Measurements from ENCODE around the gene PSME3. TPM values are rescaled to one million over a fixed set of nuclear protein-coding genes. Genes with fewer than 3 reads are reported as not detected.
"Not testable (repeated sequence)": the region's sequence is repeated elsewhere in the genome, so short reads cannot be mapped to it uniquely, and the experiment has no call there.

Gene PSME3
- total RNA-seq, 2 experiments from 2014 or later, result 226 to 244 TPM

- POLR2A ChIA-PET, result no interaction called here
- CTCF ChIA-PET, result no interaction called here
Measured at GRCh38 chr17:42866631-42867575, 33.7 kb downstream of the PSME3 start.

GRCh38 chr17:42867694-42868261, 34.6 kb downstream of the PSME3 start:
- POLR2A ChIA-PET, CTCF ChIA-PET: not testable (repeated sequence)

GRCh38 chr17:42868338-42868737, 35.1 kb downstream of the PSME3 start:
- CTCF ChIA-PET, result no interaction called here
- POLR2A ChIA-PET, result no interaction called here

GRCh38 chr17:42871647-42872046, 38.5 kb downstream of the PSME3 start:
- POLR2A ChIA-PET, result no interaction called here

GRCh38 chr17:42872251-42872965, 39.2 kb downstream of the PSME3 start:
- ChIA-PET CTCF (no interaction called here), POLR2A (no interaction called here)

More at GRCh38 chr17:42871647-42872046, 38.5 kb downstream of the PSME3 start:
- CTCF ChIA-PET, result no interaction called here

GRCh38 chr17:42873315-42873714, 40.1 kb downstream of the PSME3 start:
- POLR2A ChIA-PET, result no interaction called here
- CTCF ChIA-PET, result interaction anchor here (0.7 kb wide), 1 partner anchor 114 kb away, joined by 3 read pairs; no protein-coding TSS in a partner anchor

- POLR2A ChIA-PET, result not testable (repeated sequence)
- CTCF ChIA-PET, result interaction anchor here (0.7 kb wide), 1 partner anchor 113 kb away, joined by 3 read pairs; no protein-coding TSS in a partner anchor
Measured at GRCh38 chr17:42873932-42874695, 40.9 kb downstream of the PSME3 start.

GRCh38 chr17:42877037-42877436, 43.8 kb downstream of the PSME3 start:
- CTCF ChIA-PET, result no interaction called here
- POLR2A ChIA-PET, result no interaction called here

GRCh38 chr17:42878123-42878880, 45.1 kb downstream of the PSME3 start:
- ChIA-PET POLR2A (no interaction called here), CTCF (no interaction called here)

- ChIA-PET POLR2A (no interaction called here), CTCF (no interaction called here)
Measured at GRCh38 chr17:42878924-42879595, 45.9 kb downstream of the PSME3 start.

GRCh38 chr17:42879596-42879985, 46.4 kb downstream of the PSME3 start:
- ChIA-PET CTCF (no interaction called here), POLR2A (no interaction called here)

GRCh38 chr17:42880776-42881310, 47.6 kb downstream of the PSME3 start:
- POLR2A ChIA-PET, result no interaction called here
- CTCF ChIA-PET, result interaction anchor here (0.7 kb wide), 1 partner anchor 41 kb away, joined by 4 read pairs; no protein-coding TSS in a partner anchor

- POLR2A ChIA-PET, CTCF ChIA-PET: not testable (repeated sequence)
Measured at GRCh38 chr17:42881706-42882105, 48.5 kb downstream of the PSME3 start.

GRCh38 chr17:42882166-42882565, 49.0 kb downstream of the PSME3 start:
- ChIA-PET CTCF (no interaction called here), POLR2A (no interaction called here)

- POLR2A ChIA-PET, result no interaction called here
- CTCF ChIA-PET, result no interaction called here
Measured at GRCh38 chr17:42883802-42884558, 50.8 kb downstream of the PSME3 start.

- CTCF ChIA-PET, result not testable (repeated sequence)
- POLR2A ChIA-PET, result interaction anchor here (0.5 kb wide), 1 partner anchor 407 kb away, joined by 4 read pairs; no protein-coding TSS in a partner anchor
Measured at GRCh38 chr17:42885806-42886205, 52.6 kb downstream of the PSME3 start.
